ENCODE data around the gene TMEM63C.
"Not testable (repeated sequence)": the region's sequence is repeated elsewhere in the genome, so short reads cannot be mapped to it uniquely, and the experiment has no call there.

Gene TMEM63C

DNA sequence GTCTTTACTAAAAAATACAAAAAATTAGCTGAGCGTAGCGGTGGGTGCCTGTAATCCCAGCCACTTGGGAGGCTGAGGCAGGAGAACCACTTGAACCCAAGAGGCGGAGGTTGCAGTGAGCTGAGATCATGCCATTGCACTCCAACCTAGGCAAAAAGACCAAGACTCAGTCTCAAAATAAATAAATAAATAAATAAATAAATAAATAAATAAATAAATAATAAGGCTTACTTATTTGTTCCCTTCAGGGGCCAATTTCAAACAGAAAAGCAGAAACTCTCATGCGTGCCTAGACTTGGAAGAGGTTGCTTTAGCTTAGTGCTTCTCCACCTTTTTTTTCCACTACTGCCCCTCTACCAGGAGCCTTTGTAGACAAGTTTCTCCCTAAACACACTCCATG, 99.3 kb downstream of the TMEM63C start:
- not testable (repeated sequence) for ATAC-seq, DNase-seq

DNA sequence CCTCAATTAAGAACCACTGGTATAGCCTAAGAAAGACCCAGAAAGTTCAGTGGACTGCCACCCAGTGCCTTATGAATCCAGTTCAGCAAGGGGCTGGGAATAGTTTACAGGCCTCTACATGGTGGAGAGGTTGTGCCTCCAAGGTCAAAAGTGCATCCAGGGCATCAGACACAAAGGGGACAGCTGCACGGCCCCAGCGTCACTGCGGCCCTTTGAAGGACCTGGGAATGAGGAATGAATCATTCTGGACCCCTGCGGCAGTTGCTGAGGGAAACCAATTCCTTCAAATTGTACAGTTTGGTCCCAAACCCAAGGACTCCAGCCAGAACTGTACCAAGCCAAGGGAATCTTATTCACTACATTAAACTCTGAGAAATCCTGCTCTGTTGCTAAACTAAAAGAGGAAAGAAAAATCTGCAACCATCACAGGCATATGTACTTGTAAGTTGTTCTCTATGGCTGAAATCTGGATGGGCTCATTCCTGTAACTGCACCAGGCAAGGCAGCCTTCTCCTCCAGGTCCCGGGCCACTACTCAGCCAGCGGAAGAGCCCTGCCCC, 100.3 kb downstream of the TMEM63C start:
- DNase-seq = no peak
- no peak for ATAC-seq

DNA sequence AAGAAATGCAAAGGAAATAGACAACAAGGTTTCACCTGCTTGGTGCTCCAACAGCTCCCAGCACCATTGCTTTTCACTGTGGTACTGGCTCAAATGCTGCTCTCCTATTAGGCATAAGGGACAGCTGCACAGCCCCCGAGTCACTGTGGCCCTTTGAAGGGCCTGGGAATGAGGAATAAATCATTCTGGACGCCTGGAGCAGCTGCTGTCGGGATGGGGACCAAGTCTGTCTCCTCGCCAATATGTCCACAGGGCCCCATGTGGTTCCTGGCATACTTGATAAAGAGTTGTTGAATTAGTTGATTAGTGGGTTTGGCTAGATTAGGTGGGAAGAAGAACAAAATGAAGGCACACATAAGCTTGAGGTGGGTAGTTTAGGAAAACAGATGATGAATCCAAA, 102.5 kb downstream of the TMEM63C start:
- ATAC-seq = no peak
- no peak for DNase-seq

DNA sequence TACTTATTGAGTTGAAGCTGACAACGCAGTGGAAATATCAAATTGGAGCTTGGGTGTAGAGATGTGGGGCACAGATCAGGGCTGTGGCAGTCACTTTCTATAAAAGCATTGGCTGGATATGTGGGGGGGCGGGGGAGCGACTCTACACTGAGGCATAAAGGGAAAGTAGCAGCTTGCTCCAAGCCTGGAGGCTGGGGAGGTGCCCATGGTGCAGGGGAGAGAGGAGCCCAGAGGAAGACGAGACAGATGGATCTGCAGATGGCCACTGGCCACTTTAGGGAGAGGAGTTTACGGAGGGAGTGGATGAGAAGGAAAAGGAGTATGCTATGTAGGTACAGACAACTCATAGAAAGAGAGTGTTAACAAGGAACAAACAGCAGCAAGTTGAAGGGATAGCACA, 102.9 kb downstream of the TMEM63C start:
- ATAC-seq = no peak
- no peak for DNase-seq

DNA sequence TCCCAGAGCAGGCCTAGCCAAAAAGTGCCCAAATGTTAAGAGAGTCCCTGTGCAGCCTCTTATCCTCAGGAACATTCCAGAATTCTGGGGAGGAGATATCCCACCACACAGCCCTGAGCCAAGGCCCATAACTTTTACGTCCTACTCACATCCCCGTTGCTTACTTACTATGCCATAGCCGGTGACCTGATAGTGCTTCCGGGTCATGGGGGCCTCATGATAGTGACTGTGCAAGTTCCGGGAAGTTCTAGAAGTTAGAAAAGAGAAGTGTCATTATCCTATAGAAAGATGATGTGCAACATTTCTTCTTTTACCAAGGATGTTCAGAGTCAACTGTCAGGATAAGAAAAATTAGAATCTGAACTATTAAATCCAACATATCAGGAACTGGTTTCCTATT, 105.0 kb downstream of the TMEM63C start:
- DNase-seq = no peak
- ATAC-seq = no peak

- DNase-seq (no peak), ATAC-seq (no peak)
Observed at GRCh38 chr14:77290705-77291104, 109.1 kb downstream of the TMEM63C start.

DNA sequence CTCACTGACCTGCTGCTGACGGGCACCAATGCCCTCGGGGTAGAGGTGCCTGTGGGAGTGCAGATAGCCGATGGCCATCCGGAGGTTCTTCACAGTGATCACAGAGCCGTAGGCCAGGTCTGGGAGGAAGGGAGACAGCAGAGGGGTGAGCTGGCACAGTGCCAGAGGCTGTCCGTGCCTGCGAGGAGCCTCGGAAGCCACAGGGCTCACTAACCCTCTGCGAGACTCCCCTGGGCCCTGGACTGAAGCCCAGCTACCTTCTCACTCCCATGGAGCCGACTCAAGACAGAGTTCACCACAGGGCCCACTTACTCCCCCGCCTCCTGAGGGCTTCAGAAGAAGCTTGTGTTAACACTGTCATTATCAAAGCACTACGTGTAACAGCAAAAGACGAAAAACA, 114.6 kb downstream of the TMEM63C start:
- ATAC-seq = no peak
- DNase-seq = no peak

GRCh38 chr14:77296906-77297305, 115.3 kb downstream of the TMEM63C start:
- DNase-seq = no peak
- no peak for ATAC-seq

GRCh38 chr14:77299771-77300170, 118.2 kb downstream of the TMEM63C start:
- no peak for ATAC-seq

DNA sequence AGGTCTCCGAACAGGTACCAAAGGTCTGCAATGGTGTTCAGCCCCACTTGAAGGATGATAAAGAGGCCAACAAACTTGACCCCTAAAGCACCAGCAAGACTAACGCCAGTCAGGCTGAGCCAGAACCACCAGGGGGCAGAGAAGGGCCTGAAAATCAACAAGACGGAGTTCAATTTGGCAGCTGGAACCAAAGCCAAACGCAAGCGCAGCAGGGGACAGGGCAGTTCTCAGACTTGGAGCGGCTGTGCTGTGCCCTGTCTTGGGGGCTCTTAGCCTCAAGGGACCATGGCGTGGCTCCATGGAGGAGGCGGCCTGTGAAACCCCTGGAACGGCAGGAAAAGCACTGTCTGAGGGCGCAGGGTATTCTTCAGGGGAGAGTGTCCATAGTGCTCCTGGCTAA, 119.5 kb downstream of the TMEM63C start:
- DNase-seq (peak; percentile 69), ATAC-seq (no peak)

More at GRCh38 chr14:77299771-77300170, 118.2 kb downstream of the TMEM63C start:
- no peak for DNase-seq

- ATAC-seq (peak; percentile 94), DNase-seq (peak; percentile 42)
Observed at GRCh38 chr14:77302926-77303325, 121.3 kb downstream of the TMEM63C start.

GRCh38 chr14:77303417-77304156, 122.0 kb downstream of the TMEM63C start:
- DNase-seq = peak; percentile 24
- ATAC-seq = peak; percentile 73

- ATAC-seq (no peak), DNase-seq (no peak)
Observed at GRCh38 chr14:77305696-77306095, 124.1 kb downstream of the TMEM63C start.

DNA sequence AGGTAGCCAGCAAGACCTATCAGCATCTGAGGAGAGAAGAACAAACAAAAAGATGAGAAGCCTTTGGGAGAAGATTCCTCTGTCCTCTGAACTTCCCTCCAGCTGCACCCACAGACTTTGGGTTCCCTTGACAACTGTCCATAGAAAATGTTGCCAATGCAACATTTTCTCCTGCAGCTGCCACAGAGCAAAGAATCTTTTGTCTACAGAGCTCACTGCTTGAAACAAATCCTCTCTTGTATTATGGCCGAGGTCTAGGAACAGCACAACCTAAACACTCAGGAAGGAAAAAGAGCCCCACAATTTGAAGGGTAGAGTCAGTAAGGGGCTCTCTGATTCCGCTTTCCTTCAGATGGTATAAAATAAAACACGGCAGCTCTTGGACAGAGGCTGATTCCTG, 124.8 kb downstream of the TMEM63C start:
- DNase-seq (no peak), ATAC-seq (no peak)

- DNase-seq (peak; percentile 19), ATAC-seq (peak; percentile 34)
Observed at GRCh38 chr14:77306851-77307496, 125.4 kb downstream of the TMEM63C start.
